Neural progenitor cell (in vitro differentiated cells): ENCODE data around the gene ZNF558.

ENCODE experiments used
- CTCF ChIP-seq: fragments of 200-600 bp; sonication (generic); IDR thresholded peaks from 2 replicates; pipeline ENCODE4 v1.5.1; 2017; ENCODE audit warnings: antibody characterized with exemption, mild to moderate bottlenecking
- EZH2 ChIP-seq: fragments of 200-600 bp; sonication (generic); IDR thresholded peaks from 2 replicates; pipeline ENCODE4 v1.6.1; 2017; ENCODE audit warnings: antibody characterized with exemption, mild to moderate bottlenecking, moderate library complexity
- EZH2phosphoT487 ChIP-seq: fragments of 200-600 bp; sonication (generic); IDR thresholded peaks from 2 replicates; pipeline ENCODE4 v1.6.1; 2017; ENCODE audit warnings: antibody characterized with exemption

- no peak for TF ChIP-seq CTCF
- TF ChIP-seq EZH2phosphoT487, result no peak
- TF ChIP-seq EZH2, result no peak
Observed at GRCh38 chr19:8831832-8832131, 322 bp downstream of the ZNF558 start.
